T-helper 1 cell (primary cell): ENCODE results near the gene DNAI2.

Experiments used
- DNase-seq, 5 donors: peaks; one replicate each; pipeline ENCODE4 v3.0.0-alpha.2; 2012 to 2020

Gene DNAI2

DNA sequence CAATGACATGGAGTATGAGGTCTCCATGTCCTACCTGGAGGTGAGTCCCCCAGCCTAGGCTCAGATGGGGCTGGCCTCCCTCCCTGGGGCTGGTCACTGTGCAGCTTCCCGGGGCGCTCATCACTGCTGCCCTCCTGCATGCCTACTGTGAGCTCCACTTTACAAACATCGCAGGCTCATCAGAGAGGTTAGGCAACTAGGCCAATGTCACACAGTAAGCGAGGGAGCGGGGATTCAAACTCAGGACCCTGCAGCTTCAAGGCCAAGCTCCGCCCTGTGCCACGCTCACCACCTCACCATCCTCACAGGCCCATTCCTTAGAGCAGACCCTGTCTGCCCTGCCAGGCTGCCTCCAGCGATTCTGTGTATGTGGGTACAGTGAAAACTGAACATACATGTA, 69.1 kb downstream of the DNAI2 start:
- DNase-seq = no peak

GRCh38 chr17:74343526-74344284, 69.7 kb downstream of the DNAI2 start:
- no peak for DNase-seq

- no peak for DNase-seq
Observed at GRCh38 chr17:74344658-74345057, 70.6 kb downstream of the DNAI2 start.

GRCh38 chr17:74345433-74346241, 71.6 kb downstream of the DNAI2 start:
- DNase-seq = no peak

DNA sequence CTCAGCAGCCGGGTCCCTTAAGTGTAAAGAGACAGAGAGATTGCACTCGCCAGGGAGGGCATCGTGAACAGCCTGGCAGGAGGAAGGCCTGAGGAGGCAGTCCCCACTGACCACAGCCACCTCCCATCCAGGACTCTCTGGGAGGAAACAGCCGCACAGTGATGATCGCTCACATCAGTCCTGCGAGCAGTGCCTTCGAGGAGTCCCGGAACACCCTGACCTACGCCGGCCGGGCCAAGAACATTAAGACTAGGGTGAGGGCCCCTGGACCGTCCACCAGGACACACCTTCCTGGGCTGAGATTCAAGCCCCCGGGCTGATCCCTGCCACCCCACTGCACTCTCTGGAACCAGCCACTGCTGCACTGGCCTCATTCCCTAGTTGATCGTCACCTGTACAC, 73.6 kb downstream of the DNAI2 start:
- DNase-seq = no peak

- no peak for DNase-seq
Observed at GRCh38 chr17:74349120-74349519, 75.1 kb downstream of the DNAI2 start.

GRCh38 chr17:74350486-74350885, 76.5 kb downstream of the DNAI2 start:
- DNase-seq = no peak

GRCh38 chr17:74351552-74352210, 77.6 kb downstream of the DNAI2 start:
- DNase-seq = peak in 1 of 5 donors; percentile 23

DNA sequence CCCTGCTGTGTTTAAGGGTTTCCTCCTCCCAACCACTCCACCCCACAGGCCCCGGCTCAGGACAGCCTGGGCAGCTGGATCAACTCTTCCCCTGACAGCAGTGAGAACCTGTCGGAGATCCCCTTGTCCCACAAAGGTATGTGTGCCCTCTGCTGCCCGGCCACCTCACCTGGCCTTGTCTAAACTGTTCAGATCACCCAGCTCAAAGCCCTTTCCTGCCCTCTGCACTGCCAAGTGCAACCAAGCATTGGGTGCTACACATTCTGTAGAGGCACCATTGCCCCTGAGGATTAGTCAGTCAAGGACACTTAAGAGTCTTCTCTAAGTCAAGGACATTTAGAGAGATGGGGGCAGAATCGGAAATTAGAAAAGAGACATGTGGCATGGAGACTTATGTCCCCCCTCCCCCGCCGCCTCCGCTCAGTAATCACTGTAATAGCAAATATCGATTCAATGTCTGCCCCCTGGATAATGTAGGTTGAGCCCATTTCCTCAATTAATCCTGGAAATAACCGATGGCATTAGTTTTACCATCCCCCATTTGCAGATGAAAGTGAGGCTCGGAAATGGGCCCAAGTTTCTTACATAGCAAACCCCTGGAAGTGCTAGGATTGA, 79.5 kb downstream of the DNAI2 start:
- no peak for DNase-seq

DNA sequence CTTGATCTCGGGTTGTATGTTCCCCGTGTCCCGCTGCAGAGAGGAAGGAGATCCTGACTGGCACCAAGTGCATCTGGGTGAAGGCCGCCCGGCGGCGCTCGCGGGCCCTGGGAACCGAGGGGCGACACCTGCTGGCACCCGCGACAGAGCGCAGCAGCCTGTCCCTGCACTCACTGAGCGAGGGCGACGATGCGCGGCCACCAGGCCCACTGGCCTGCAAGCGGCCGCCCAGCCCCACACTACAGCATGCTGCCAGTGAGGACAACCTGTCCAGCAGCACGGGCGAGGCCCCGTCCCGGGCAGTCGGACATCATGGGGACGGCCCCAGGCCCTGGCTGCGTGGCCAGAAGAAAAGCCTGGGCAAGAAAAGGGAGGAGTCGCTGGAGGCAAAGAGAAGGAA, 80.1 kb downstream of the DNAI2 start:
- DNase-seq = peak in 3 of 5 donors; percentile 30 to 65 (median 34)

DNA sequence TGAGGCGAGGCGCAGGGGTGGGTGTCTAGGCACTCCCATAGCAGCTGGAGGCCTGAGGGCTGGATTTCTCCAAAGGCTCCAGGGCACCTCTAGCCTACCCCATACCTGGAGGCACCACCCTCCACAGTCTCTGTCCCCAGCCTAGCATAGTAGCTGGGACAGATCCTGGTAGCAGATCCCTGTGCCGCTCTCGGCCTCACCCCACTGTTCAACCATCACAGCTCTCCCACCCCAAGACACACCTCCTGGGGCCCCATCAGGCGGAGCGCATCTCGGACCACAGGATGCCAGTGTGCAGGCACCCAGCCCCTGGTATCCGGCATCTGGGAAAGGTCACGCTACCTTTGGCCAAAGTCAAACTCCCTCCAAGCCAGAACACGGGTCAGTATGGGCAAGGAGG, 80.5 kb downstream of the DNAI2 start:
- no peak for DNase-seq

GRCh38 chr17:74355065-74355464, 81.0 kb downstream of the DNAI2 start:
- DNase-seq = no peak

DNA sequence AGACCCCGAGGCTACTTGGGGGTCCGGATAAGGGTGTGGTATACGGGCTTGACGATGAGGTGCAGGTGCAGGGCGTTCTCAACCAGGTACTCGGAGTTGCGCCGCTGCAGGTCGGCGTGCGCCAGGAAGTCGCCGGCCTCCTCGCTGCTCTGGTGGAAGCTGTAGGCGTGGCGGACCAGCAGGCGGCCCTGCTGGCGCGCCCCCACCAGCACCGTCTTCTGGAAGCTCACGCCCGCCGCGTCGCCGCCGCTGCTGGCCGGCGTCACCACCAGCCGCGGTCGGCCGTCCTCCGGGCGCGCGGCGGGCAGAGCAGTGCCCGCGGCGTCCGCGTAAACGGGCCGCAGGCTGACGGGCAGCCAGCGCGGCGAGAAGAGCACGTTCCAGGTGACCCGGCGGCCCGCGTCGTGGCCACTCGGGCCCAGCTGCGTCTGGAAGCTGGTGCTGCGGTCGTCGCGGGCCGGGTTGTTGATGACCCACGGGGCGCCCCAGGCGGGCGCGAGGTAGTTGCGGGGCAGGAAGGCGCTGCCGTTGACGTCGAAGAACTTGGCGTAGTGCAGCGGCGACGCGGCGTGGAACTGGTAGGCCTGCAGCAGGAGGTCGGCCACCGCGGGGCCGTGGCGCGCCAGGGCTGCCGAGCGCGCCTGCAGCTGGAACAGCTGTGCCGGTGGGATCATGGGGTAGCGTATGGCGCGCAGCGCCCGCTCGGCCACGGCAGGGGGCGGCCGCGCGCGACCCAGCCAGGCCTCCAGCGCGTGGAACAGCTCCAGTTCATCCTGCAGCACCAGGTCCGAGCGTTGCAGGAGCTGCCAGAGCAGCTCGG, 82.8 kb downstream of the DNAI2 start:
- peak in 1 of 5 donors; percentile 17 for DNase-seq

DNA sequence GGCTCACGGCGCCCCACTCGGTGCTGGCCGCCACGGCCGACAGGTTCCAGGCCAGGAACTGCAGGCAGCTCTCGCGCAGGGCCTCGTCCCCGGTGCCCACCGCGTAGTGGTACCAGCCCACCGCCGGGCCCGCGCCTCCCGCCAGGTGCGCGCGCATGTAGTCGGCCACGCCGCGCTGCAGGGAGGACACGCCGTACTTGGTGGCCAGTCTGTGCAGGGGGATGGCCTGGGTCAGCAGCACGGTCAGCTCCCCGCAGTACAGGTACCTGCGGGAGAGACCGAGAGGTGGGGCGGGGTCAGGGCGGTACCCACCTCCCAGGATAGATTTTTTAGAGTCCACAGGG, 83.4 kb downstream of the DNAI2 start:
- DNase-seq = no peak

DNA sequence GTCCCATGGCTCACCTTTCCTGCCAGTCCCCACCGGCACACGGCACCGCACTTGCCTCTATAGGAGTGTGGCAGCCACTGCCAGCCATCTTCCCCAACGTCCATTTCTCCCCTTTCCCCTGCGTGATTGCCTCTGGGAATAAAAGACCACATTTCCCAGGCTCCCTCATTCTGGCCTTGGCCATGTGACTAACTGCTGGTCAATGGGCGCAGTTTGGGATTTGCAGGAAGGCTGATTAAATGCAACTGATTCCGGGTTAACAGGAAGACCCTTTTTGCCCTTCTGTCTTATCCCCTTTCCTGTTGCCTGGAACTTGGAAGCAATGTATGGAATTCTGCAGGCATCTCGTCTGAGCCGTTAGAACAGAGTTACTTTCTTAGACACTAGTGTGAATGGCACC, 84.7 kb downstream of the DNAI2 start:
- DNase-seq = no peak

GRCh38 chr17:74359916-74360315, 85.9 kb downstream of the DNAI2 start:
- DNase-seq = no peak

DNA sequence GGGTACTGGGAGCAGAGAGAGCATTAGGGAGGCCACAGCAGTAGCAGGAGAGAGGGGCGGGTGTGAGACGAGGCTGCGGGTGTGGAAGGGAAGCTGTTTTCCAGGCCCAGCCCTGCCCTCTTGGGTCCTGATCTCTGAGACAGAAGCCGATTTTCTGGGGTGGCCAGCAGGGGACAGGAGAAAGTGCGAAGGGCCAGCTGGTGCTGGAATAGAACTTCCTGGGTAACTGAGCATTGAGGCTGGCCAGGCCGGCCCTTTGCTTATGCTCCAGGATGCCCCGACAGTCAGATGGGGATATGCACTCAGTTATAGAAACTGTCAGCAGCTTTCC, 86.8 kb downstream of the DNAI2 start:
- no peak for DNase-seq

DNA sequence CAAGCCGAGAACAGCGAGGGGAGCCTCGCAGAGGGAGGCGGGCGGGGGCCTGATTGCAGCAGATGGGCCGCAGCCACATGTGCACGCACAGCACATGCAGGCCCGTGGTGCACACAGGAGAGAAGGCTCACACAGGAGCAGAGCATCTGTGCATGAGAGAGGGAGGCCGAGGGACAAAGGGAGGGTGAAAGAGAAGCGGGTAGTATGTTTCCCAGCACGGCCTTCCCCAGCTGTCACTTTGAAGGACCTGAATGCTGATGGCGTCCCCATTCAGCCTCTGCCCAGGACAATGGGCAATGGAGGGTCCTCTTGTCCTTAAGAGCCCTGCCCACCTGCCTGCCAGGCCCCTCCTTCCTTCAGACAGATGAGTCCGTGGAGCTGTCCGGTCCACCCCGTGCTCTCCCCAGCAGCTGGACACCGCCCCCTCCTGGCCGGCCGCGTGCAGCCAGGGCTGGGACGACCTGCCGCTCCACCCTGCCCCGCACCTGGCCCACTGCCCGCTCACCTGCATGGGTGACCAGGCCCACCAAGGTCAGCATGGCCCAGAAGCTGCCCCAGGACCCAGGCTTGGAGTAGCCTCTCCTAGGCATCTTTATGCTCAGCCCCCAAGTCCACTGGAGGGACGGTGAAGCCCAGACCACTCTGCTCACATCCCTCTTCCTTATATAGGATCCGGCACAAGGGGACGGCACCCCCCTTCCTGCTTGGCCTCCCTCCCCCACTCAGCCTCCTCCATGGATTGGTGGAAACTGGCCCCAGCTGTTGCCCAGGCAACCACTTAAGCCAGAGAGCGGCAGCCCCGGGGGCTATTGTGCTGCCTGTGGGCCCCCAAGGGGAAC, 87.4 kb downstream of the DNAI2 start, which contains the start of gene BTBD17:
BTBD17 (minus strand) TSS at position 639 of the 839 bp plus-strand sequence; CDS start at position 590, 49 bp downstream.
- peak in 3 of 5 donors; percentile 12 to 32 (median 15) for DNase-seq

DNA sequence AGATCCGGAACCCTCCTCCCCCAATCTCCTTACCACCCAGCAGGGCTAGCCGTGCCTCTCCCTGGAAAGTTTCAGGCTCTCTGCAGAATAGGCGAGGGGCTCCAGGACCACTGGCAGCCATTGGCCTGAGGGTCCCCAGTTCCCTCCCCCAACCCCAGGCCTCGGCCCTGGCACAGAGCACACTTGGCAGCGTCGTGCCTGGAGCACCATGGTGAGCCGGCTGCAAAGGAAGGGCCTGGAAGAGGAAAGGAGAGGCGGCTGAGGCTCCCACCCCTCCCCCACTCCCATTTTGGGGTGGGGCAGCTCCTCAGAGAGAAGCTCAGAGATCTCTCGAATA, 88.0 kb downstream of the DNAI2 start:
- DNase-seq = no peak

- DNase-seq = no peak
Observed at GRCh38 chr17:74362810-74363498, 88.9 kb downstream of the DNAI2 start.
